WI38 (cell line): ENCODE results near the gene CMPK1.

Source experiments
- H3K4me3 ChIP-seq: 2 replicates; pipeline ENCODE4 v1.5.1; 2011; ENCODE audit warnings: low read depth, mild to moderate bottlenecking, control low read depth, low read length
- CTCF ChIP-seq: IDR thresholded peaks from 2 replicates; pipeline ENCODE4 v1.5.1; 2012; ENCODE audit warnings: low read depth, mild to moderate bottlenecking, control low read depth, low read length

Gene CMPK1

GRCh38 chr1:47406966-47407365 is 73.4 kb downstream of the CMPK1 start:
- no peak for TF ChIP-seq CTCF
- no peak overlapping the region for H3K4me3 ChIP-seq

DNA sequence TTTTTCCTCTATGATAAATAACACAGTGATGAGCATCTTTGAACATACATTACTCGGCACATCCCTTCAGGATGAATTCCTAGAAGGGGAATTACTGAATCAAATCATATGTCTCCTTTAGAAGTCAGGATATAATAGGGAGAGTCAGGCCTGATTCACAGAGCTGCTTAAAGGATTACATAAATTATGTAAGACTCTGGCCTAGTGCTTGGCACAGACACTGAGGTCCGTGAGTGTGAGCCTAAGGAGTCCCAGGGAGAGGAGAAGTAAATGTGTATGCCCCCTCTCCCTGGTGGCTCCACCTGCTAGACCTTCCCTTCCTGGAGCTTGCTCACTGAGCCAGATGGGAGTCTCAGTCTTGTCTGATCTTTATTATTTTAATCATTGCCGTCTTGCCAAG is 73.9 kb downstream of the CMPK1 start:
- no peak for TF ChIP-seq CTCF

GRCh38 chr1:47409311-47410067 is 75.9 kb downstream of the CMPK1 start:
- no peak for TF ChIP-seq CTCF
- no peak overlapping the region for H3K4me3 ChIP-seq

More for the DNA sequence above, 73.9 kb downstream of the CMPK1 start:
- H3K4me3 ChIP-seq: no peak overlapping the region

DNA sequence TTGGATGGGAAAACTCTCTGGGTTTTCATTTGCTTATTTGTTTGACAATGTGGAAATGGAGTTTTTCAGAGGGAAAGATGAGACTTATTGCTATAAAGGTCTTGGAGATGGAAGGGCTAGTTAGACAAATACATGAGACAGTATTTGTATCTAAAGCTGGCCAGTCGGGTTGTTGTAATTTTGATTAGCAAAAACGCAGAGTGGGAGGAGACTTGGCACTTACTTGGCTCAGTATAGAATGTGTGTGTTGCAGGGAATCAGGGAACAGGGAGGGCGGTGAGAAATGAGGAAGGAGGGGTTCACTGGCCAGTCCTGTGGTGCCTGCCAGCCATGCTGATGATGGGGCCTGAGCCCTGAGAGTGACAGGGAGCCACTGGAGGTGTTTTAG is 76.5 kb downstream of the CMPK1 start:
- no peak overlapping the region for H3K4me3 ChIP-seq
- TF ChIP-seq CTCF: no peak

GRCh38 chr1:47411436-47411835 is 77.8 kb downstream of the CMPK1 start:
- H3K4me3 ChIP-seq: no peak overlapping the region
- TF ChIP-seq CTCF: no peak

GRCh38 chr1:47412437-47412836 is 78.8 kb downstream of the CMPK1 start:
- TF ChIP-seq CTCF: no peak
- H3K4me3 ChIP-seq: no peak overlapping the region

GRCh38 chr1:47415728-47416318 is 82.2 kb downstream of the CMPK1 start, which contains the start of gene FOXE3:
FOXE3 (plus strand) TSS chr1:47416285; CDS start chr1:47416316, 31 bp downstream.
- no peak for TF ChIP-seq CTCF

More at GRCh38 chr1:47415728-47416318, 82.2 kb downstream of the CMPK1 start, which contains the start of gene FOXE3:
- H3K4me3 ChIP-seq: no peak within 1 kb of the TSS
